K562 (cell line): Measurements from ENCODE around the gene KLHL6. TPM values are rescaled to one million over a fixed set of nuclear protein-coding genes. Genes with fewer than 3 reads are reported as not detected.

Experiments
- ATF7 ChIP-seq: fragments of 450-650 bp; IDR thresholded peaks from 2 replicates; pipeline ENCODE4 v1.7.1; 2014; ENCODE audit warnings: mild to moderate bottlenecking, moderate library complexity
- BRD4 ChIP-seq: fragments of 200-600 bp; sonication (generic); IDR thresholded peaks from 2 replicates; pipeline ENCODE4 v1.6.1; 2017; ENCODE audit warnings: inconsistent platforms
- CLOCK ChIP-seq: fragments of 250-450 bp; sonication (Bioruptor Pico); IDR thresholded peaks from 2 replicates; pipeline ENCODE4 v1.4.0; 2020; ENCODE audit warnings: mild to moderate bottlenecking, moderate library complexity, borderline replicate concordance
- KAT2B ChIP-seq: IDR thresholded peaks from one replicate; pipeline ENCODE4 v1.6.1; 2012; ENCODE audit warnings: low read depth, mild to moderate bottlenecking, control low read depth, inconsistent platforms, low read length, moderate library complexity
- MTA3 ChIP-seq: fragments of 450-650 bp; formaldehyde crosslinking; IDR thresholded peaks from 2 replicates; pipeline ENCODE4 v1.6.1; 2017; ENCODE audit warnings: mild to moderate bottlenecking, borderline replicate concordance
- NR1H2 ChIP-seq: sonication (generic); formaldehyde crosslinking; IDR thresholded peaks from 2 replicates; pipeline ENCODE4 v1.4.0; 2020; ENCODE audit warnings: mild to moderate bottlenecking, missing genetic modification reagents
- ZBTB34 ChIP-seq: fragments of 250-450 bp; sonication (Bioruptor Pico); IDR thresholded peaks from 2 replicates; pipeline ENCODE4 v1.8.0; 2021; ENCODE audit warnings: mild to moderate bottlenecking, moderate library complexity
- ZNF184 ChIP-seq: sonication (generic); formaldehyde crosslinking; IDR thresholded peaks from 2 replicates; pipeline ENCODE4 v1.5.0; 2020; ENCODE audit warnings: missing genetic modification reagents
- ZNF512 ChIP-seq: IDR thresholded peaks from 2 replicates; pipeline ENCODE4 v1.6.1; 2016; ENCODE audit warnings: missing genetic modification characterization, missing compliant biosample characterization
- ZNF740 ChIP-seq, 3 experiments: fragments of 200-800 bp in 1 of 3; sonication (Bioruptor generic) in 1 of 3; sonication (generic) in 1 of 3; formaldehyde crosslinking in 1 of 3; IDR thresholded peaks; 2 replicates each; pipeline versions ENCODE4 v1.6.1 to v1.8.0; 2016 to 2022; ENCODE audit warnings: mild to moderate bottlenecking in 2 of 3, missing compliant biosample characterization in 2 of 3, missing genetic modification characterization in 2 of 3, missing genetic modification reagents in 1 of 3
- ZZZ3 ChIP-seq: fragments of 450-650 bp; IDR thresholded peaks from 2 replicates; pipeline ENCODE4 v1.6.1; 2016; ENCODE audit warnings: antibody characterized with exemption, mild to moderate bottlenecking, moderate library complexity
- polyA plus RNA-seq, 8 experiments: library from polyadenylated mRNA; depleted of rRNA in 4 of 8; stranded (reverse) in 5 of 8; unstranded in 3 of 8; fragments of >200 nt; fragmentation: Nextera tagmentation in 2 of 8; fragmentation: Illumina TruSeq in 1 of 8; extraction: Ambion mirVana in 2 of 8; extraction: Trizol in 1 of 8; gene quantifications; 2 replicates each; pipeline versions ENCODE4 v1.2.1 to v1.2.3, GENCODE V29; 2011 to 2014; ENCODE audit warnings: inconsistent platforms in 1 of 8, missing spikeins in 1 of 8
- total RNA-seq, 7 experiments: library from RNA; depleted of rRNA in 6 of 7; stranded (reverse); fragments of >200 nt in 6 of 7; fragmentation: Illumina TruSeq in 2 of 7; extraction: Trizol in 2 of 7; gene quantifications; 2 replicates each; pipeline versions ENCODE4 v1.2.1 to v1.2.3, GENCODE V29; 2011 to 2021; ENCODE audit warnings: low replicate concordance in 1 of 7

KLHL6 gene
- total and polyA plus RNA-seq, 9 of the 15 experiments (the other 6 are each of a cell fraction or from before 2014, with no cell fraction given) = 0.18 to 2.1 (median 1.4) TPM

GRCh38 chr3:183526838-183527427 lies 28.6 kb downstream of the KLHL6 start (continued):
- TF ChIP-seq ZNF740 (CRISPR knock-in tag; IDR thresholded peaks at IDR 0.05) (no peak), ZNF740 (tag; IDR thresholded peaks at IDR 0.05) (no peak), MTA3 (no peak), KAT2B (no peak), BRD4 (no peak), CLOCK (CRISPR knock-in tag) (no peak), ZBTB34 (CRISPR knock-in tag) (no peak), ZNF184 (CRISPR knock-in tag) (no peak), ZNF512 (tag) (no peak), NR1H2 (CRISPR knock-in tag) (no peak), ZZZ3 (no peak), ATF7 (no peak)
